HG02840 (cell line): ENCODE results near the gene MRPL58.
A peak's percentile ranks its signal among the peaks of the same experiment; 100 is the strongest.
"Not testable (repeated sequence)": the region's sequence is repeated elsewhere in the genome, so short reads cannot be mapped to it uniquely, and the experiment has no call there.

ENCODE experiments used
- ATAC-seq: cut with Tn5 transposase; IDR thresholded peaks from one replicate; pipeline ENCODE4 v1.9.1; 2021; ENCODE audit warnings: mild to moderate bottlenecking, moderate library complexity, moderate number of reproducible peaks; ENCODE audit not compliant: unreplicated experiment, low FRiP score

Gene MRPL58

DNA sequence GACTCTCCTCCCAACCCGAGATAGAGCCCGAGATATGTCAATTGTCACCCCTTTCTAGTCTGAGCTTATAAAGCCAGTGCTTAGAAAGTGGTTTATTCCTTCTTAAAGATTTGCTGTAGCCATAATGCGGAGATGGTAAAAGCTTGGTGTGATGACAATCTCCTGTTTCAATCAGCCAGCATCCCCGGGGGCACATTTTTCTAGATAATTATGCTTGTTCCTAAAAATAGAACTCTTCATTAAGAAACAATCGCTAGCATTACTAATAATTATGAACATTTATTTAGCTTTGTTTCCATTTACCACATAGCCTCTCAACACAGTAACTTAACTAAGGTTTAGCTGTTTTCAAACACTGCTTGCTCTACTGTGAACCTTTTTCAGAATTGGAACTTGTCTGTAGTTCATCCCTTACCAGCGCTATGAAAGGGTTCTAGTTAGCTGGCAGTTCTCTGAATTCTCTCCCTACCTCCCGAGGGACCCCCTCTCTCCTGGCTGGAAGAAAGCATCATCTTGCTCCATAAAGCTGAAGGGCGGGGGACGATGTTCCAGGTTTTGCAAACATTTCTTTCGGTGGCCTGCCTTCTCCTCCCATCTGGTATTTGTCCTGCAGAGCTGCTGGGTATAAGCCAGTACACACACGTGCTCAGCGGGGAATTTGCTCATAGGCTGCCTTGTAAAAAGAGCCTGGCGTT lies 922 bp upstream of the MRPL58 start:
- no peak for ATAC-seq

DNA sequence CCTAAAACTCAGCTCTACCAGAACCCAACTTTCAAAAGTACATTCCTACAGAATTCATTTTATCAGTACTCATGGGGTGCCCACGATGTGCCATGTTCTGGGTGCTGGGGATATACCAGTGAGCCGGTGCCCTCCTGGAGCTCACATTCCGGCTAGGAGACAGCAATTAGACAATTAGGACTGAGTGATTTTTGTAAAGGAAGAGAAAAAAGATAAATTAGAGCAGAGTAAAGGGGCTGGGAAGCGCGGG lies 449 bp upstream of the MRPL58 start:
- no peak for ATAC-seq

DNA sequence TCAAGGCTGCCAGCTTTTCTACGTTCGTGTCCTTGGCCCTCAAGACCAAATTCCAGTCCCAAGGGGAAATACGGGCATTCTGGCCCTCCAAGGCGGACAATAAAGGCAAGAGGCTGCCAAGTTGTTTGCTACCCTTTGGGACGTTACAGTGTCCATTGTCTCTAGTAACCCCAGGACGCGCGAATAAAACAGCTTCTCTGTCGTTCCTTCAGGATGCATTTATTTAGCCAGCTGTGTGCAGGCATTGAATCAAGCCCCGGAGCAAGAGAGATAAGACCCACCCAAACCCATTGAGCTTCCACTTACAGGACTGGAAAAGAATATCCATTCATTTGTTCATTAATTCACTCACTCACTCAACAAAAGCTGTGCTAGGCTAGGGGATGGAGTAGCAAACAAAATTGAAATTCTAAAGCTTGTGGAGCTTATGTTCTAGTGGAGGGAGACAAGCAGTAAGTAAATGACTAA lies 656 bp downstream of the MRPL58 start:
- no peak for ATAC-seq

DNA sequence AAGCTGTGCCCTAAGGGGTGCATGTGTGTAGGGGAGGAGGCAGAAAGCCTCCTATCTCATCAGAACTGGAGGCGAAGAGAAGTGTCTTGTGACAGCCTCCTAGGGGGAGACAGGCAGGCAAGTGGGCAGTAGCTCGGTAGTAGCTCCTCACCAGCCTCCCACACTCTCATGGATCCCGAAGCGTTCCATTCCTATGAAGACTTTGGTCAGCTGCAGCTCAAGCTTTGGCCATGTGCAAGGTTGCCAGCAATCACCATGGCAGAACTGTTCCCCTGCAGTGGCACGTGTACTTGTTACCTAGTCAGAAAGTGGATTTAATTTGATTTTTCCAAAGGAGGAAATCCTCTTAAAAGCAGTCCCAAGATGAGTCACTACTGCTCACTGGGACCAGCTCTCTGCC lies 6.7 kb downstream of the MRPL58 start:
- ATAC-seq: no peak

DNA sequence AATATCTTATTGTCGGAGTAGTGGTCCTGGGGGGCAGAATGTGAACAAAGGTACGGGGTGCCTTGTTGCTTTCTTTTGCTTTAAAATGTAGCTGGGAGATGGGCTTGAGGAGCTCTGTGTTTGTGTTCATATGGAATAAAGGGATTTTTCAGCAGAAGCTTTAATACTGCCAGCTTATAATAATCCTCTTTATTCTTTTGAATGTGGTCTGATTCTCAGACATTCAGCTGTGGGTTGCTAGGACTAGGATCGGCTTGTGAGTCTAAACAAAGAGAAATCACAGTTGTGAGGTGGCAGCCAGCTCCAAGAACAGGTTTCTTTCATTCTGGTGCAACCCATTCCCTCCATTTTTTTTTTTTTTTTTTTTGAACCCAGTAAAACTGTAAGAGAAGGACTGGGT lies 7.2 kb downstream of the MRPL58 start:
- ATAC-seq: no peak

DNA sequence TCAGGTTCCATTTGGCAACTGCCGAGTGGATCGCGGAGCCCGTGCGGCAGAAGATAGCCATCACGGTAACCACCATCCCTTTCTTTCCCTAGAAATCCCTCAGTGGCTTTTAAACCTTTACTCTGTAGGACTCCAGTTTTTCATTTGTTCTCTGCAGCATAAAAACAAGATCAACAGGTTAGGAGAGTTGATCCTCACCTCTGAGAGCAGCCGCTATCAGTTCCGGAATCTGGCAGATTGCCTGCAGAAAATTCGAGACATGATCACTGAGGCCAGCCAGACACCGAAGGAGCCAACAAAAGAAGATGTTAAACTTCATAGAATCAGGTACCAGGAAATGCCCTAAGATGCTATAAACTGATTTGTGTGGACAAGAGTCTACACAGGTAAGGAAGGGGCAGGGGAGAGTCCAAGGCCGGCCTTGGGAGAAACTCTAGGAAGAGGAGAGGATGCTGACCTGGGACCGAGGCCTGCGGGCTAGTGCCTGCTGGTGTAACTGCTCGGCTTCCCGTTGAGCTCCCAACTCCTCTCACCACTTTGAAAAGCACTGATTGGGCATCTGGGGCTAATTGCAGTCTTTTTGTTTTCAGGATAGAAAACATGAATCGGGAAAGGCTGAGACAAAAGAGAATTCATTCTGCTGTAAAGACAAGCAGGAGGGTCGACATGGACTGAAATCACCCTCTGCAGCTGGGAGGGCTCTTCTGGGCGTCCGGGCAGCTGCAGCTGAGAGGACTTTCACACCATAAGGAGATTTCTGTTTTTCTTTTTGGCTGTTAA lies 8.1 kb downstream of the MRPL58 start:
- ATAC-seq: no peak

DNA sequence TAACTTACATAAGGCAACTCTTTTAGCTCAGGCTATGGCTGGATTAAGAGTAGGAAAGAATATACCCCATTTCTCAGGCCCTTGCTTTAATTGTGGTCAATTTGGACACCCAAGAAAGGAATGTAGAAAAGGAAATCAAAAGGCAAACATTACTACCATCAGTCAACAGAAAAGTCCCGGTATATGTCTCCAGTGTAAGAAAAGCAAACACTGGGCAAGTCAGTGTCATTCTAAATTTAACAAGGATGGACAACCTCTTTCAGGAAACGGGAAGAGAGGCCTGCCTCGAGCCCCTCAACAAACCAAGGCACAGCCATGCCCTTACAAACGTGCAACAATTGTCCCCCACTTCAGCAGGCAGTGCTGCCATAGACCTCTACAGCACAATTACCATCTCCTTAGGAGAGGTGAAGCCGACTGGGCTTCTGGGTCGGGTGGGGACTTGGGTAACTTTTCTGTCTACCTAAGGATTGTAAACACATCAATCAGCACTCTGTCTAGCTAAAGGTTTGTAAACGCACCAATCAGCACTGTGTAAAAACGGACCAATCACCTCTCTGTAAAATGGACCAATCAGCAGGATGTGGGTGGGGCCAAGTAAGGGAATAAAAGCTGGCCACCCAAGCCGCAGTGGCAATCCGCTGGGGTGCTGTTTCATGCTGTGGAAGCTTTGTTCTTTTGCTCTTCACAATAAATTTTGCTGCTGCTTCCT lies 12.4 kb downstream of the MRPL58 start:
- ATAC-seq: no peak

DNA sequence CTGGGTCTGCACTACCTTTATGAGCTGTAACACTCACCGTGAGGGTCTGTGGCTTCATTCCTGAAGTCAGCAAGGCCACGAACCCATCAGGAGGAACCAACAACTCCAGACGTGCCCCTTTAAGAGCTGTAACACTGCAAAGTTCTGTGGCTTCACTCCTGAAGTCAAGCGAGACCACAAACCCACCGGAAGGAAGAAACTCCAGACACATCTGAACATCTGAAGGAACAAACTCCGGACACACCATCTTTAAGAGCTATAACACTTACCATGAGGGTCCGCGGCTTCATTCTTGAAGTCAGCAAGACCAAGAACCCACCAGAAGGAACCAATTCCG lies 12.9 kb downstream of the MRPL58 start:
- ATAC-seq: not testable (repeated sequence)

DNA sequence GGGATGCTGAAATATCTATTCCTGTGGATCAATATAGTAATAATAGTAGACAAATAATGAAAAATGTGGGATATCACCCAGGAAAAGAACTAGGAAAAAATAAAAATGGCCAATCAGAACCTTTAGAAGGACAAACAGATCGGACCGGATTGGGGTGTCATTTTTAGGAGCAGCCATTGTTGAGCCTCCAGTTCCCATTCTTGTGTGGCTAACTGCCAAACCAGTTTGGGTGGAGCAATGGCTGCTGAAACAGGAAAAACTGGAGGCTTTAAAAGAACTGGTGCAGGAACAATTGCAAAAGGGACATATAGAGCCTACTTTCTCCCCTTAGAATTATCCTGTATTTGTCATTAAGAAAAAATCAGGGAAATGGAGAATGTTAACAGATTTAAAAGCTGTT lies 14.2 kb downstream of the MRPL58 start:
- not testable (repeated sequence) for ATAC-seq

DNA sequence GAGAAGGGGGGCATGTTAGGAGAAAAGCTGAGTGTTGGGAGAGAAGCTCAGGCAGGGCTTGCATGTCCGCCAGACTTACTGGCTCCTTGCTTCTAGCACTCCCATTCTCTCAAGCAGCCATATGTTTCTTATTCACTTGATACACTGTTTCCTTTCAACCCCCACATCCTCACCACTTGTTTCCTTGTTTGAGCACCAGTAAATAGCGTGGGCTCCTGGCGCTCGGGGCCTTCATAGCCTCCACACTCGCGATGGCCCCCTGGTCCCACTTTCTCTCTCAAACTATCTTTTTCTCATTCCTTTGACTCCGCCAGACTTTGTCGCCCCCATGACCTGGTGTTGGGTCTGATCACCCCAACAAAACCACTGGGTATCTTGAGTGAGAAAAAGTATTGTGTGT lies 17.7 kb downstream of the MRPL58 start:
- no peak for ATAC-seq

DNA sequence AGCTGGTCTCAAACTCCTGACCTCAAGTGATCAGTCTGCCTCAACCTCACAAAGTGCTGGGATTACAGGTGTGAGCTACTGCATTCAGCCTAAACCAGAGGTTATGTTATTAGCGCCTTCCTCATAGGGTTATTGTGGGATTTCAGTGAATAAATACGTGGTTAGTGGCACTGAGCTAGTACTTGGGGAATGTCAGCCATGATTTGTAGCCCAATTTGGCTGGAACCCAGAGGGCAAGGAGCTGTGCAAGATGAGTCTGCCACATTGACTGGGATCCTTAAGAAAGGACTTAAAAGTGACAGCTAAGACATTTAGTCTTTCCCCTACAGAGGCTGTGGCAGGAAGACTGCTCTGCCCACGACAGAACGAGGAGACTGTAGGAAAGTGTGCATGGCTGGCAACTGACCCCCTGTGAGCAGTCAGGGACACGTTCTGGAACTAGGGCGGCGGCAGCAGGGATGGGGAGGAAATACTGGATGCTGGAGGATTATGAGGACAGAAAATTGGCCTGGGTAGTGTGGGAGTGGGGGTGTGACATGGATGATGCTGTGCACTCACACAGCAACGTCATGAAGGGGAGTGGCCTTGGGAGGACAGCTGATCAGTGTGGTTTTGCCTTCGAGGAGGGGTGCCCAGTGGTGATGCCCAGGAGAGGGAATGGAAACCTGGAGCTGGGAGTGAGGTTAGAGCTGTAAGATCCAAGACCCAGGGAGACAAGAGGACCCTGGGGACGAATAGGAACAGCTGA lies 19.7 kb downstream of the MRPL58 start:
- no peak for ATAC-seq

DNA sequence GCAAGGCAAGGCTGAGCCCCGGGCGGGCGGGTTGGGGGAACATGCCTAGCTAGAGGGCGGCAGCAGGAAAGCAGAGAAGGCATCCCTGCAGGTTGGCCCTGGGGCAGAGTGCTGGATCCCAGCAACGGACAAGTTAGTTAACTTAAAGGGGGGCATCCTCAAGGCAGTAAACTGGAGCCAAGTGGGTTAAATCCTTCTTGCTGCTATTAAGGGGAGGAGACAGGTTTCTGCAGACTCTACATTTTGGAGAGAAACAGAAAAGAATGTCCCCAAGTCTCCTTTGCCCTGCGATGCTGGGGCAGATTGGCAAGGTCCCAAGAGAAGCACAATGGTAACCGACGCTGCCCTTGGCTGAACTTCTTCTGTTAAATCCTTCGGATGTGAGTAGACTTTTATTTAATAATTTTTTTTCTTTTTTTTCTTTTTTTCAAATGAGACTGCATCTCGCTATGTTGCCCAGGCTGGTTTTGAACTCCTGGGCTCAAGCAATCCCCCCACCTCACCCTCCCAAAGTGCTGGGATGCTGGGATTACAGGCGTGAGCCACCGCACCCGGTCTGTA lies 20.3 kb downstream of the MRPL58 start:
- ATAC-seq: no peak

DNA sequence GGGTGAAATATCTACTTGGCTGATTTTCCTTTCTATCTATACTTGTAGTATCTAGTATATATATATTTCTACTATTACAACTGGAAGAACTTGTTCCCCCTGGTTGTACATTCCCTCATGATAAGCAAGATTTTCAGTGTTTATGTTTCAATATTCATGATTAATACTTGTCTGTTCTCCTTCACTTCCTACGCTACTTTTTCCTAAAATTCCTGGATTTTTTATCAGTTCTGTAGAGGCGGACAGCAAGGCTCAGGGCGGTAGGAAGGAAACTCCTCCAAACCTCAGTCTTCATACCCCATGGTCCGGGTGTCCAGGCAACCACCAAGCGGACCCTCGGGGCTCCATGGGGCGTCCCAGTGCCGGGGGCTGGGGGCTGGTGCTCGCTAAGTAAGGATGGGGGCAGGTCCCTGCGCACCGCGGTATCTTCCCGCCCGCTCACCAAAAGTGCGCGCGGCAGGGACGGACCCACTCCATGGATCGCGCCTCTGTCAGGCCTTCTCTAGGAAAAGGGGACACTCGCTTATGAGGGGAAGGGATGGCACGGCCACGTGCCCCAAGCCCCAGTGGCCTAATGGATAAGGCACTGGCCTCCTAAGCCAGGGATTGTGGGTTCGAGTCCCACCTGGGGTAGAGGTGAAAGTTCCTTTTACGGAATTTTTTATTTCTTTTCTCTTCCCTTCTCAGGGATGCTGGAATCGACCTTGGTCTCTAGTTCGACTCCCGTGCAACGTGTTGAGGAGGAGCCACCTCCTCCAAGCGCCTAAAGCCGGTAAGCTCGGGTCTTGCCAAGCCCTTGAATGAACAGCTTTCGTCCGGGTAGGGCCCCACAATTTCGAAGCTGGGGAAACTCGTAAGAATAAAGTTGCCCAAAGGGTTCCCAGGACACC lies 21.1 kb downstream of the MRPL58 start:
- ATAC-seq: peak; percentile 52

DNA sequence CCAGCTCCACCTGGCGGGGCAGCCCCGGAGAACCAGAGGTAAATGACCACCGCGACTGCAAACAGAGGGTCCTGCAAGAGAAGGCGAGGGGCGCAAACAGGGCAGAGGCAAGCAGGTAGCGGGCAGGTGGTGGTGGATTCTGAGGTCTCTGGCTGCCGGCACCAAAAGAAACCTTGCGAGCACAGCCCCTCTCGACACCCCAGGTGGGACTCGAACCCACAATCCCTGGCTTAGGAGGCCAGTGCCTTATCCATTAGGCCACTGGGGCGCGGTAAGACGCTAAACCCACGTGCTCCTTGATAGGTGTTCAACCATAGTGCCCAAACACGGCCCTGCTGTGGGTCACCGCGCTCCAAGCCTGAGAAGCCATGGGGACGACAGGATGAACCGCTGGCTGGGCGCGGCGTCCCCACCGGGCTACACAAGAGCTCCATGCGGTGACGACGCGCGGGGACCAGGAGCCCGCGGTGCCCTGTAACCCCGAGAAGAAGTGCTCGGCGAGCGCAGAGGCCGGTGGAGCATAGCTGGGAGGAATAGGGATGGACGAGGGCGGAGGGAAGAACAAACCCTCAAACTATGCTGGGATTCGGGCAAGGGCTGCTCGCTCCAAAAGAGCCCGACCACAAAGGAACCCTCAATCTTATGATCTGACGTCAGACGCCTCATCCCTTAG lies 21.9 kb downstream of the MRPL58 start:
- peak; percentile 42 for ATAC-seq

DNA sequence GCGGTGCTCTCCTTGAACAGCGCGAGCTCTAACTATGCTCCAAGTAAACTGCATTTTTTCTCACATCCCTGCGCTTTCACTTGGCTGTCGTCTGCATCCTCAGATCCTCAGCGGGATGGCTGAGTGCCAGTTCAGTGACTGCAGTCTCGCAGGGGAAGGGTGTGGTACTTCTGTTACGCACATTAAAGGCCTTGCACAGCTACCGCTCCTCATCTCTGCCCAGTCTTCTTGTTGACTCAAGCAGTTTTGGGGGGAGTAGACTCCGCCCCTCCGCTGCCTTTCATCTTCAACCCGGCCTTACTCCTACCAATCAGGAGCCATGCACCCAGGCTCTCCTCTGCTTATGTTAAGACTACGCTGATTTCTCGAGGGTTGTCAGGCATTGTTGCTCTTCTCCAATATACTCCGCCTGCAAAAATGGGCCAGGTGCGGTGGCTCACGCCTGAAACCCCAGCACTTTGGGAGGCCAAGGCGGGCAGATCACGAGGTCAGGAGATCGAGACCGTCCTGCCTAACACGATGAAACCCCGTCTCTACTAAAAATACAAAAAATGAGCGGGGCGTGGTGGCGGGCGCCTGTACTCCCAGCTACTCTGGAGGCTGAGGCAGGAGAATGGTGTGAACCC lies 24.3 kb downstream of the MRPL58 start:
- no peak for ATAC-seq

DNA sequence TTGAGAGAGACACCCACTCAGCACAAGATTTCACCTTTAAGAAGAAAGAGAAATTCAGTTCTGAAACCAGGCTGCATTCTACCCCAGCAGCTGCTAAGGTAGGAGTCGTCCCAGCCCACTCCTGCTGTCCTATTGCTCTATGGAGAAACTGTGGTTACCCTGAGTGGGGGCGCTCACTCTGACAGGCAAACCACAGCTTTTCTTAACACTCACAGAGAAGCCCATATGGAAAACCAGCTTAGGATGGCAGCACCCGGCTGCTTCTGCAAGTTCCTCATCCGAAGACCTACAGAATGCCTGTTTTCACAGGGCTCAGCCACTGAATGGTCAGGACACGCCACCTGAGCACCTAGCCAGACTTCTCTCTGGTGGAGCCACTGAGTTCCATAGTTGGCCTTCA lies 26.8 kb downstream of the MRPL58 start:
- no peak for ATAC-seq

DNA sequence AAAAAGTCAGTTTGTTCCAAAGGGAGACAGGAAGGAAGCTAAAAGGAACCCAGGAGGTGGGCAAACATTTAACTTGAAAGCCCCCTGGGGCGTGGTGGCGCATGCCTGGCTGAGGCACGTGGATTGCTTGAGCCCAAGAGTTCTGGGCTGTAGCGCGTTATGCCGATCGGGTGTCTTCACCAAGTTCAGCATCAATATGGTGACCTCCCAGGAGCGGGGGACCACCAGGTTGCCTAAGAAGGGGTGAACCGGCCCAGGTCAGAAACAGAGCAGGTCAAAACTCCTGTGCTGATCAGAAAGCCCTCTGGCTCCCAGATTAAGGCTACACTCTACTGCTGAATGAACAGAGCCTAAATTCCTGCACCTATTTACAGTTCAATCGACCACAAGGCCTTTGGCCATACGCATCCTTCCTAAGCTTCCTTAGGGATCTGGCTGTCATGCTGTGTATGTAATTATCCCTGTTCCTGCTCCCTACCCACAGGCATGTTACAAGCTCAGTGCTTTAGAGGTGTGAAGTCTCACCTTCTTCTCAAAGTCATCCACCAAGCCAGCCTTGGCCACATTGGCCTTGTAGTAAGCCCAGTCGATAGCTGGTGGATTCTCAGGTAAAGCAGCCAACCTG lies 29.3 kb downstream of the MRPL58 start:
- no peak for ATAC-seq

DNA sequence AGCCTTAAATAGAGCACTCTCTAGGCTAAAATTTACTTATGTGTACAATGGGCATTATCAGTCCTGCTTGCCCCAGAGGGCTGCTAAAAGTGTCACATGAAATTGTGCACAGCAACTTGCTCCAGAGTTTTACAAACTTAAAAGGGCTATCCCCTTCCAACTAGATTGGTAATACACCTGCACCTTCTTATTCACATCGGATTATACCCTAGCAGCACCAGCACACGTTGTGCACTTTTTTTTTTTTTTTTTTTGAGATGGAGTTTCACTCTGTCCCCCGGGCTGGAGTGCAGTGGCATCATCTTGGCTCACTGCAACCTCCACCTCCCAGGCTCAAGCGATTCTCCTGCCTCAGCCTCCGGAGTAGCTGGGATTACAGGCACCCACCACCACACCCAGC lies 31.3 kb downstream of the MRPL58 start:
- not testable (repeated sequence) for ATAC-seq
